GM18873 (cell line): ENCODE results near the gene CEBPA.

Experiments
- ATAC-seq: cut with Tn5 transposase; IDR thresholded peaks from one replicate; pipeline ENCODE4 v1.9.1; 2021; ENCODE audit warnings: mild to moderate bottlenecking, moderate library complexity, moderate number of reproducible peaks; ENCODE audit not compliant: unreplicated experiment, low FRiP score

Gene CEBPA

DNA sequence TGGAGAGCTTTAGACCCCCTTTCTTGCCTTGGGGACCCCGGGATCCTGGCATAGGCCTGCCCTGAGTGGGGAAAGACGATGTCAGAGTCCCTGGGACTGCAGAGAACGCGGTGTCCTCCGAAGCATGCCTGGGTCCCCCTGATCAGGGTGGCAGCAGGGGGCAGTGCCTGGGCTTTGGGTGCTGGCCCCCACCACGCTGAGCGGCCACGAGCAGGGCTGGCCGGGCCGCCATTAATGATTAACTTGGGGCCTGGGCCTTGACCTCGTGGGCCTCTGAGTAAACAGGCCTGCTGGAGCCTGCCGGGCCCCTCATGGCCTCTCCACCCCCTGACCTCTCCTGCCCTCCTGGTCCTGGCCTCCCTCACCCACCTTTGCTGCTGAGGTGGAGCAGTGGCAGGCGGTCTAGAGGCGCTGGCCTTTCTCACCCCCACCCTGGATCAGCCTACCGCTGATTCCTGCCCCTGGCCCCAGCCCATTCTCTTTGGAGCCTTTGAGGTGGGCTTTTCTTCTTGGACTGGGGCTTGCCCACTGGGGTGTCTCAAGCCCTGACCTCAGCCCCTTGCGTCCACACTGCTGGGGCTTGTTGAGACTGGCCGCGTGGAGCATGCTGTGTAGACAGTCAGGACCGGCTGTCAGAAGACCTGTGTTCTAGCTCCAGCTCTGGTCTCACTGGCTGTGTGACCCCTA is 26.3 kb downstream of the CEBPA start:
- ATAC-seq: no peak

DNA sequence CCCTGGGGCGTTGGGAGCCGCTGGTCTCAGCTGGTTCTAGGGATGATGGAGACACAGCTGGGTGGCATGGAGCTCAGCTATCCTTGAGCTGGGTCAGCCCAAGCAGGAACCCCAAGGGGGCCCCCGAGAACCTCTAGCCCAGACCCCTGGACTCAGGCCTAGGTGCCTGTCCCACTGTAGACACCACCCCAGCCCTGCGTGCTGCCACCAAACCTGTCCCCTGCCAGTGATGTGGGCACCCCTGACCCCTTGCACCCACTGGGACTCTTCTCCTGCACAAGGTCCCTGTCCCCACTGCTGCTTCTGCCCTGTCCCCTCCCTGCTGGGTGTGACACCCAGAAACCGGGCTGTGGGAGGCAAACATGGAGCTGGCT is 26.8 kb downstream of the CEBPA start:
- ATAC-seq: no peak

DNA sequence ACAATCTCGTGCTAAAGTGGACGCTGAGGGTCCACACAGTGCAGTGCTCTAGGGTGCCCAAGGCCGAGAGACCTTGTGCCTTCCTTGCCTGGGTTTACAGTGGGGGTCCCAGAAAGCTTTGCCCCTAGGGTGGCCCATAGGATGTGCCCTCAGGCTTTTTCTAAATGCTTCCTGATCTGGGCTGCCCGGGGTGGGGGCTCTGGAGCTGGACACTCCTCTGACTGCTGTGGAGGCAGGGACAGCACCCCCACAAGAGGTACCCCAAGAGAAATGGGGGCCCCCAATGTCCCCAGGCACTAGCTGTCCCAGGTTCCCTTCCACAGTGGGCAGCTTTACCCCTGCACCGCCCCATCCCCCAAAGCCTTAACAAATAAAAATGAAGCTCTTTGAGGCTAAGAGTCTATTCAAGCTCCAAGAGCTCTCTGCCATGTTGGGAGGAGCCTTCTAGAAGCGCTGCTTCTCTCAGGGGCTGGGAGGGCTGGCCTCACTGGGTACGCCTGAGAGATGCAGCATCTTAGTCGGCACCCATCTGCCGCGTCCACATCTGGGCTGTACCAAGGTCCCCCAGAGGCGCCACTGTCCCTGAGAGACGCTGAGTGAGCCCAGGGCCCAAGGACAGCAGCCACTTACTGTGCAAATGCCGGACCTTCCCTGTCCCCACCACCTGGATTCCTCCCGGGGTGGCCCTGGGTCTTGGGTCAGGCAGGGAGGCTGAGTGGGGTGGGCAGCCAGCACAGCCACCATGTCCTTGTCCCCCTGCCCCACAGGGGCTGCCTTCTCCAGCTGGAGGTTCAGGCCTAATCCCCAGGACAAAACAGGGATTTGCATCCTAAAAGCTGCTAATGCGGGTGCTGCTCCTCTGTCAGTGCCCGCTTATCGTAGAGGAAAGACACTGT is 27.4 kb downstream of the CEBPA start:
- no peak for ATAC-seq

DNA sequence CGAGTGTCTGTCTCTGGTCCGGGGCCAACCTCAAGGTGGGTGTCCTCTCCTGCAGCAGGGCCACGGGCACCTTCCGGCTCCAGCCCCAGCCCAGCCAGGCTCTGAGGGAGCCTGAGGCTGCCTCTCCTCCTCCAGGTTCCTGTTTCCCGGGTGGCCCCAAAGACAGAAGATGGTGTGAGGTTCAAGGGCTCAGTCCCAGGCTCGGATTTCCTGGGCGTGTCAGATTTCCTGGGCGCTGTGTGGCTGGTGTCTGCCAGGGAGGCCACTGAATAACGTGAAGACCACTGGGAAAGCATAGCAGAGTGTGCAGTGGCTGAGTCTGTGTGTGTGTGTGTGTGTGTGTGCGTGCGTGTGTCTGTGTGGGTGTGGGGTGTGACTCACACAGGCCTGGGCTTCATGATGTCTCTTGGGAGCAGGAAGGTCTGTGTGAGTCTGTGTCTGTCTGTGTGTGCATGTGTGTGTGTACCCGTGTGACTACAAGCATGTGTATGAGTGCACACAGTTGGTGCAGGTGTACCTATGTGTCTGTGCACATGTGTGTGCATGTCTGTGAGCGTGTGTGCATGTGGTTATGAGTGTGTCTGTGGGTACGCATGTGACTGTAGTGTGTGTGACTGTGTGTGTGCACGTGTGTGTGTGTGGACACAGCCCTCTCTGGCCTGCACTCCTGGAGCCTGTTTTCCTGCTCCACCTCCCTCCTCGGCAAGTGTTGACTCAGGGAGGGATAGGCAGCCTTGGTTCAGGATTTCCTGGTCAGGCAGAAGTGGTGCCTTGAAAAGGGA is 28.3 kb downstream of the CEBPA start:
- no peak for ATAC-seq

DNA sequence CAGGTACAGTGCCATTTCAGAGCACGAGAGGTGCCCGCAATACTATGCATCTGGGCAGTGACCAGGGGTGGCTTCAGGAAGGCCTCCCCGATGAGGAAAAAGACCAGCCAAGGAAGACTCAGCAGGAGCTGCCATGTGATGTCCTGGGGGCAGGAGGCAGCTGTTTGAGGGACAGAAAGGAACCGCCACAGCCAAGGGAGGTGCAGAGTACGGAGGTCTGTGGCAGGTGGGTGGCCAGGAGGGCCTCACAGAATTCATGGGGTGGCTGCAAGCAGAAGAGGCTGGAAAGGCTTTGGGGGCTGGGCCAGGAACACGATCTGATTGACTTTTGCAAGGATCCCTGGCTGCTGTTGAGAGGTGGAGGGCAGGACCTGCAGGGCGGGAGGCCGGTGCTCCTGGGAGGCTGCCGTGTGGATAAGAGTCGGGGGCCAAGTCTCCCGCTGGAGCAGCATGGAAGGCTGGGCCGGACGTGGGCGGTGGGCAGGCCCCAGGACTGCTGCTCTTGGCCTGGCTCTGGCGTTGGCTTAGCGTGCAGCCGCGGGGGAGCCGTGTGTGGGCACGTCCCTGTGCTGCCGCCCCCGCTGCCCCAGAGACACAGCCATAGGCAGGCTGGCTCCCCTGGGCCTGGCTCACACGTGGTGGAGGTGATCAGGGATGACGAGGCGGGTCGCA is 29.1 kb downstream of the CEBPA start:
- no peak for ATAC-seq

DNA sequence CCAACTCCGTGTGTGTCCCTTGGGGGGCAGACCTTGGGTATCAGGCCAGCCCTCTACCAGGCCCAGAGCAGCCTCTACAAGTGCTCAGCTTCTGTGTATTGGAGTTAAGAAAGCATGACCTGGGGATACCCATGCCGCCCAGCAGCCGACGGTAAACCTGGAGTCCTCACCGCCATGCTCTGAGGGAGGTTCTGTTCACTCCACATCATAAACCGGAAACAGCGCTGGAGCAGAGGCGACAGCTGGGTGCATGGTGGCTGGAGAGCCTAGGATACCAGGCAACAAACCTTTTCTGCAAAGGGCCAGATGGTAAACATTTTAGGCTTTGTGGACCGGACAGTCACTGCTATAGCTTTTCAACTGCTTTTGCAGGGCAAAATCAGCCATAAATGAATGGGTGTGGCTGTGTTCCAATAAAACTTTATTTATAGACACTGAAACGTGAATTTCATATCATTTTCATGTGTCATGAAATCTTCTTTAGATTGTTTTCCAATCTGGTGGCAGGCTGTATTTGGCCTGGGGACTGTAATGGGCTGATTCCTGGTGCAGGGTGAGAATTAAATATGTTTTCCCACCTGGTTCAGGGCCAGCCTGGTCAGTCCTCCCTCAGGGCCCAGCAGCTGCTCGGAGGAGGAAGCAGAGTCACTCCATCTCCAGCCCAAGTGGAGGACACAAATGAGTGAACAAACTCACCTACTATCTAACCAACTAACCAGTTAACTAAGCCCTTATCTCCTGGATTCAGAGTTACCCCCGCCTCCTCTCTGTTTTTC is 30.9 kb downstream of the CEBPA start:
- ATAC-seq: no peak

DNA sequence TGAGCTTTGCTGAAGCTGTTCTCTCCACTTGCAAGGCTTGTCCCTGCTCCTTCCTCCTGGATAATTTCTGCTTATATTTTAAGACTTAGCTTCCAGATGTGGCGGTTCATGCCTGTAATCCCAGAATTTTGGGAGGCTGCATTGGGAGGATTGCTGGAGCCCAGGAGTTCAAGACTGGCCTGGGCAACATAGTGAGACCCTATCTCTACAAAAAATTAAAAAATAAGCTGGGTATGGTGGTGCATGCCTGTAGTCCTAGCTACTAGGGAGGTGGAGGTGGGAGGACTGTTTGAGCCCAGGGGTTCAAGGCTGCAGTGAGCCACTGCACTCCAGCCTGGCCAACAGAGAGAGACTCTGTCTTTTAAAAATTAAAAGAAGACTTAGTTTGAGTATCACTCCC is 31.6 kb downstream of the CEBPA start:
- ATAC-seq: no peak

DNA sequence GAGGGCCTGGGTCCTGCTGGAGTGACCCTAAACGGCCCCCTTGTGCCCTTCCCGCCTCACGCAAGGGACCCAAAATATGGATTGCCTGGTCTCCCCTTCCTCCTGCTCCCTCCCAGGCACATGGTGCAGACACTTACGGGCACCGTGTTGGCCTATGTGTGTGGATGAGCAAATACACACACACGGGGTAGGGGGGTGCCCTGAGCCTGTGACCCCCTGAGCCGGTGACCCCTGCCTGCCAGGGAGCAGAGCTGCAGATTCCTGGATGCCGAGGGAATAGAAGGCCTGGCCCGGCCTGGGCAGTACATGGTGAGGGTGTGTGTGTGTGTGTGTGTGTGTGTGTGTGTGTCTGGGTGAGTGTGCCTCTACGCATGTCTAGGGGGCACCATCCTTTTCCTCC is 33.3 kb downstream of the CEBPA start:
- ATAC-seq: no peak

DNA sequence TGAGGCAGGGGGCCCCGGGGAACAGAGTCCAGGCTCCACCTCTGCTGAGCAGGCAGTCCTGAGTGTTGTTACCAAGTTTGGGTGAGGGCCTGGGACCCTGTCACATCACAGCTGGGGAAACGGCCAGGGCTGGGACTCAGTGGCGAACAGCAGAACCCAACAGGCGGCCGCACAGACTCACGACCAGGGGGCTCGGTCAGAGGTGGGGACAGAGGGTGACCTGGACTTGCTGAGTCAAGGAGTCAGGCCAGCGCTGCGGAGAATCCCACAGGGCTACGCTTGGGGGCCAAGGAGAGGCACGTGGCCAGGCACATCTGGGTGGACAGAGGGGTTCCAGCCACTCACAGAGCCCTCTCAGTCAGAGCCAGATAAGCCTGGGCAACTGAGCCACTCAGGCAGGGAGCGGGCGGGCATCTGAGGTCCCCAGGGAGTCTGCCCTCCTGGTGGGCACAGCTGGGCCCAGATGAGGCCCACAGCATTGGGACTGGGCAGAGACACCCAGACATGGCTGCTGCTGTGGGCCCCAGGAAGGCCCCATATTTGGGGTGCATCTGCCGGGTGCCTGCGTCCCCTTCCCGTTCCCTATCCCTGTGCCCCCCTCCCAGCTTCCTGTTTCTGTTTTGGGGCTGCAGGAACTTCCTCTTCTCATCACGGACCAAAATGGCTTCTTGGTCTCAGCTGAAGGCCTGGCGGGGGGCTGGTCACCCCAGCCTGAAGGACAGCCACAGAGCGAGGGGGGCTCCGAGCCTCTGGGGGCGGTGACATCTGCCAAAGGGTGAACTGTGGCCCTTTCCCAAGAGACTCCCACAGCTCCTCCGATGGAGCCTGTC is 34.0 kb downstream of the CEBPA start:
- no peak for ATAC-seq

DNA sequence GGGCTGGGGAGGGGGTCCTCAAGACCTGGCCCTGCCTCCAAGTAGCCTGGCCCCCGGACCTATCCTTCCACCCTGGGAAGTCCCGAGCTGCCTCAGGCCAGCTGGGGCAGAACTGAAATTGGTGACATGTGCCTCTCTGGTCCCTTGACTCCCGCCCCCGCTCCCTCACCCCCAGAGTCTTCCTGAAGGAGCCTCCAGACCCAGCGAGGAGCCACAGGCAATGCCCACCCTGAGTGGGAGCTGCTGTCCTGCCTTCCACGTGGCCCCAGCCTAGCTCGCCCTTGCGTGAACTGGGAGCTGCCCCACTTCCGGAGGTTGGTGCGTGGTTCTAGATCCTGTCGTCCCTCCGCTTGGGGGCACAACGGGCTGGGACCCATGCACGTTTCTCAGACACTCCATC is 34.6 kb downstream of the CEBPA start:
- ATAC-seq: no peak

DNA sequence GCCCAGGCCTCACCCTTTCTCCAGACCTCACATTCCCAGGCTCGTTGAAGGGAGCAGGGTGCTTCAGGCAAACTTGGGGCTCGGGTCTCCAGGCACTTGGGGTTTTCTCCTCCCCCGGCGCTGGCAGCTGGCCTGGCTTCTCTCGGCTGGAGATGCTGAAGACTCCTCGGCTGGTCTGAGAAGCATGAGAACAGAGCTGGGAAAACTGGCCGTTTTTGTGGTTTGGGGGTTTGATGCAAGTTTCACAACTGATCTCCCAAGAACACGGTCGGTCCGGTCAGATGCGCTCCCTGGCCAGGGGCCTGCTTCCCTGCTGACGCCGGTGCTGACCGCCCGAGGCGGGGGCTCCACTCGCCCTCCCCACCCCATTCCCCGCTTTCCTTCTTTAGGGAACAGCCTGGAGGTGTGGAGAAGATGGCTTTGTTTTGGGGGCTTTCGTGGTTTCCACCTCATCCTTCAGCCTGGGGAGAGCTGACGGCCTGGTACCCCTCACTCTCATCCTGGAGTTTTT is 35.3 kb downstream of the CEBPA start:
- no peak for ATAC-seq

DNA sequence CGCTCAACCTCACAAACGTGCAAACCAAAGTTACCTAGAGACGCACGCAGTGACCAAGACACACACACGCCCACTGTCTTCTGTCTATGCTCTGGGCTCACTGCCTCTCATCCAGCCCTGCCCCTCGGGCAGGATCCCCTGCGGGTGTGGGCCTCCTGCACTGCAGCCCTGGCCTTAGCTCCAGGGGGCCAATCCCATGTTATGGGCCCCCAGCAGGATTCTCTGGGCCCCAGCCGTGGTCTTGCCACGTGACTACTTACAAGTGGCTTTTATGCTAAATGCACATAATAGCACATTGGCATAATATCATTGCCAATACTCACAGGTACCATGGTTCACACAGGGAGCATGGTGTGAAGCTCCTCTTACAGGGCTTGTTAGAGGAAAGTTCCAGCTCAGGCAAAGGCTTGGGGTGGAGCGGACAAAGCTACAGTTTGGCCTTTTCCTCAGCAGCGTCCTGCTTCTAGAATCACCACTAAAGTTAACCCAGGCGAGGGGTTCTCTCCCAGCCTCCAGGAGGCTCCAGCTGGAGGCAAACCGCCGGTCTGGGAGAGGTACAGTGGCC is 37.4 kb downstream of the CEBPA start:
- ATAC-seq: no peak

DNA sequence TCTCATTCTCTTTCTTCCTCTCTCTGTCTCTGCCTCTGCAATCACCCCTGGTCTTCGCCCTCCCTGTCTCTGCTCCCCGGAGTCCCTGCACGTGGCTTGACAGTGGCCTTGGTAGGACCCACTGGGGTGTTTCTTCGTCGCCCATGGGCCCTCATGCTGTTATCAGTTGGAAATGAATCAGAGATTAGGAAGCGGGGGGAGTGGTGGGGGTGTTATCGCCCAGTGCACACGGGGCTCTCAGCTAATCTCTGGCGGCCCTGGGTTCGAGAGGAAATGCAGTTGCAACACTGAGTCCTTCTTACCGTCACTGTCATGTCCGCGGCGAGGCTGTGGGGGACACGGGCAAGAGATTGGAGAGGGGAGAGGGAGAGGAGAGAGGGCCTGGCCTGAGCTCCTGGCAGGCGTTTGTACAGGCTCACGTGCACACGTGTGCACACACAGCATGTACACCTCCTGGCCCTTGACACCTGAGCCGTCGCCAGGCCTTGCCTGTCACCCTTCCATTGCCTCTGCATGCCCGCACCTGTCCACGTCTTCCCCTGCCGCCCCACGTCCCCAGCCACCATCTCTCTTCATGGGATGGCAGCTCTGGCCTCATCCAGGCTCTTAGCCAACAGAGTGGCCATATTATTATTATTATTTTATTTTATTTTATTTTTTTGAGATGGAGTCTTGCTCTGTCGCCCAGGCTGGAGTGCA is 38.9 kb downstream of the CEBPA start:
- no peak for ATAC-seq

DNA sequence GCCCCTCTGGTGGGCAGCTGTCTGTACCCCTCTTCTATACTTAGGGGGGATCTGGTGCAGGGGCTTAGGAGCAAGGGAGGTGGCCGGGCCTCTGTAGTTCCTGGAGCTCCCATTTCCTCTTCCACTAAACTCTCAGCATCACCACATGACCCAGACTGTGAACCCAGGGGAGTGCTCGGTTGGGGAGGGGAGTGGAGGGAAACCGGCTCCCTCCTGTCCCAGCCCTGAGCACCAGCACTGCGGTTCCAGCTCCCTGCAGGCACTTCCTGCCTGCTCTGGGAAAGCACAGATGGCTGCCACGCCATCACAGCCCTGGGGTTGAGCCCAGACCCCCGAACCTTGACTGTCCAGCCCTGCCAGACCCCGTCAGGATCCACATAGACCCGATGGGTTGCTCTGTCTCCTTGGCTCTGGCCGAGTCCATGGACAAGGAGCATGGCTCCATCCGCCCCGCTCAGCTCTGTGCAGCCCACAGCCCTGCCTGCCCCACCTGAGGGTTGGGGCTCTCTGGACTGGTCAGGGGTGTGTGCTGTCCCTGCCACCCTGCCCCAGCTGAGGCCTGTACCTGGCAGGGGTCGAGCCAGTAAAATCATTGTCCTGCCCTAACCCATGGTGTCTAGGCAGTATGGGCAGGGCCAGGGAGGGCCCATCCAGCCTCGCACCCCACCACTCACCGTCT is 40.7 kb downstream of the CEBPA start:
- ATAC-seq: no peak

DNA sequence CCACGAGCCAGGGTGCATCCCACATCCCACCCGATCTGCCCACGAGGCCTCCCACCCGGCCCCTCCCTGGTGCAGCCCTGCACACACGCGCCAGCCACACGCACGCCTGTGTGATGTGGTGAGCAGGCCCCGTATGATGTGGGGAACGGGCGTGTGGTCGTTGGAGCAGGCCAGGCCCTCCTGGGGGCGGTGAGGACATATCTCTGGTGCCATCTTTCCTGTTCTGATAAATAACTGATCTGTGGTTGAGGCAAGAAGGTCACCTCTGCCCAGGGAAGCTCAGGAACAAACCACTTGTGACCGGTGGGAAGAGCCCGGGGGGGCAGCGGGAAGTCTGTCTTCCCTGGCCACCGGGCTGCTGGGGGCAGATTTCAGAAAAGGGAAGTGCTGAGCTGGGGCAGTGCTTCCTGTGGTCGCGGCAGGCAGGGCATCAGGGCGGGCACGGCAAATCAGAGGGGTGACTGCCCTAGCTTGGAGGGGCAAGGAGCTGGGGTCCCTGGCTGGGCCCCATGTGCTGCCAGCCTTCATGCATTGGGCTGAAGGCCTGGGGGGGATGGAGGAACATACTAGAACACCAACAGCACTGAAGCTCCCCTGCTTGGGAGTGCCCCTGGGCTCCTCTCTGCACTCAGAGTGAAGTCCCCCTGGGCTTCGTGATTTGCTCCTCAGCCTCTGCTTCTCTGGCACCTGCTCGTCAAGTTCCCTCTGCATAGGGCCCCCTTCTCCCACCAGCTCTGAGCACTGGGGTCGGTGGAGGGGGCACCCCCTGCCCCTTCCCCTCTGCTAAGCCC is 41.5 kb downstream of the CEBPA start:
- no peak for ATAC-seq

DNA sequence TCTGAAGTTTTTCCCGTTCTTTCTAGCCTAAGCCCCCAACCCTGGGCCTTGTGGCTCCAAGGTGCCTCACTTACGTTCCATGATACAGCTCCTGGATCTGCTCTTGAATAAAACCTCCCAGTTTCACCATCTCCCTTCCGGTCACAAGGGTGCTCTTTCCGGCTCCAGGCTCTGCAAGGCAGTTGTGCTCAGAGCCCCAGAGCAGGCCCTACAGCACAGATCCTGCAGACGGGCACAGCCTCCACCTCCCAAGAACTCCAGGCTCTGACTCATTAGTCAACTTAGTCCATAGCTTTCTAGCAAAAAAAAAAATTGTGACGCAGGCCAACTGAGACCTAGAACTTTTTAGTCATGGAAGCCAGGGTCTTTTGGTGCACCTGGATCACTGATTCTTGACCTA is 42.8 kb downstream of the CEBPA start:
- ATAC-seq: no peak

DNA sequence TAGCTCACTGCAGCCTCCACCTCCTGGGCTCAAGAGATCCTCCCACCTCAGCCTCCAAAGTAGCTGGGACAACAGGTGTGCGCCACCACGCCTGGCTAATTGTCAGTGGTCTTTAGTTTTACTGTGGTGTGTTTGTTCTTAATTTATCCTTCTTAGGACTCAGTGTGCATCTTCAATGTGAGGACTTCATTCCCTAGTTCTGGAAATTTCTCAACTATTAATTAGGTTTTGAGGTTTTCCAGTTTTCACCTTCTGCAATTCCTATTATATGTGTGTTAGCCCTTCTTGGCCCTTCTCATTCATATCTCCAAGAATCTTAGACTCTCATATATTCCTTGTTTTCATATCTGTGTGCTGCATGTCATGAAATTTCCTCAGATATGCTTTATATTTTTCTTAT is 44.5 kb downstream of the CEBPA start:
- no peak for ATAC-seq
